M059J (cell line): ENCODE data around the gene NRROS. TPM values are rescaled to one million over a fixed set of nuclear protein-coding genes. Genes with fewer than 3 reads are reported as not detected.
"Not testable (repeated sequence)": the region's sequence is repeated elsewhere in the genome, so short reads cannot be mapped to it uniquely, and the experiment has no call there.

Source experiments
- DNase-seq: peaks from one replicate; pipeline ENCODE4 v3.0.0-alpha.2; 2012; ENCODE audit warnings: low read depth
- total RNA-seq: library from RNA; depleted of rRNA; stranded (reverse); fragments of >200 nt; shearing (Covaris generic); gene quantifications from 2 replicates; pipeline ENCODE4 v1.2.3, GENCODE V29; 2014

The NRROS gene
- total RNA-seq, 1 experiment from 2014 or later: 1.1 TPM

DNA sequence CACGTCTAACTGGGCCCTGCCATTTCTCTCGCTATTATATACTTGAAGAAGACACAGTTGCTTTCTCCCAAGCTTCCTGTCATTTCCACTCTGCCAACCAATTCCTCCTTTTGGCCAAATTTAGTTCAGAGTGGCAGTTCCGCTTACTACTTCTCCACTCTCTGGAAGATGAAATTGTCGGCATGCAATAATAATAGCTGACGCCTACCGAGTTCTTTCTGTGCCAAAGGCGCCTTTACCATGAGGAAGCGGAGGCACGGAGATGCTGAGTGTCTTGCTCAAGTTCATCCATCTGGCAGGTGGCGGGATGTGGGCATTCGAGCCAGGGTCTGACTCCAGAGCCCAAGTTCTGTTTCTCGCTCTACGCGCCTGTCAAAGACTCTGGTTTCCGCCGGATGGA is 14.6 kb upstream of the NRROS start:
- no peak for DNase-seq

DNA sequence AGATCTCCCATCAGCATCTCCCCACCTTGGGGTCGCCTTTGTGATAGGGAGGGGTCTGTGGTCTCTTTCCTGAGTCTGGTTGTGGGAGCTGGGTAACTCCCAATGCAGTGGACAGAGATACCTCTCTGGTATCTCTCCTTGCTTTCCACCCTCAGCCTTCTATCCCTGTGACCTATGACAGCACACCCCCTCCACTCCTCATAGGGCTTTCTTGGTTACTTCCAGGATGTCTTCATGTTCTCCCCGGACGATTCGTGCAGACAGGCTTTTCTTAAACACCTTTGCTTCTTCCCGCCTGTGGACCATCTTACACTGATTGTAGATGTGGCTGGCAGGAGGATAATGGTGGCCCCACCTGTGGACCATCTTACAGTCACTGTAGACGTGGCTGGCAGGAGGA is 14.2 kb upstream of the NRROS start:
- DNase-seq: no peak

DNA sequence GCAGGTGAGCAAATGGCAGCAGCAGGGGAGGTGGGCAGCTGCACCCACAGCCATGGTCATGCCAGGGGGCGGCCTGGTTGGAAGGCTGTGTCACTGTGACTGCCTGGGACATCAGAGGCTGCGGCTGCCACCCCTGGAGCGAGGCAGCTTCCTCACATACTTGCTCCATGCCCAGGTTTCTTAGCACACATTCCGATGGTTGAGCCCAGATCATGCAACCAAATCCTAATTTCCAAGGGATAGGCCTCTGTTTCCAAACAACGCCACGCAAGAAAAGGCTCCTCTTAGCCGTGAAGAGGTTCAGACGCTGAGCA is 11.6 kb upstream of the NRROS start:
- no peak for DNase-seq

DNA sequence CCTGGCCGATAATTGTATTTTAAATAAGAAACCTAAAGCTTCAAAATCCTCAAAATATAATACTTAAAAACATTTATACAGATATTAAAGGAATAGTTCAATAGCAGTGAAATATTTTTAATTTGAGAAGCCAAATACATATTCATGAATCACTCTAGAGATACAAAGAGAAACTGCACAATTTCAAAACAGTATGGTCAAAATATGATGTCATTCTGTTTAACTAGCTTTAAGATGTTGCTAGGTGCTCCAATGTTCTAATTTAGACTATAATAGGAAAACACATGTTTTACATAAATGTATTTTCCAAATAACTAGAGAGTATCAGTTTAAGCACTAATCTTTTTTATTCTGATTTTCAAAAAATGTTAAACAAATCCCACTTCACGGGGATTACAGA is 10.3 kb upstream of the NRROS start:
- no peak for DNase-seq

DNA sequence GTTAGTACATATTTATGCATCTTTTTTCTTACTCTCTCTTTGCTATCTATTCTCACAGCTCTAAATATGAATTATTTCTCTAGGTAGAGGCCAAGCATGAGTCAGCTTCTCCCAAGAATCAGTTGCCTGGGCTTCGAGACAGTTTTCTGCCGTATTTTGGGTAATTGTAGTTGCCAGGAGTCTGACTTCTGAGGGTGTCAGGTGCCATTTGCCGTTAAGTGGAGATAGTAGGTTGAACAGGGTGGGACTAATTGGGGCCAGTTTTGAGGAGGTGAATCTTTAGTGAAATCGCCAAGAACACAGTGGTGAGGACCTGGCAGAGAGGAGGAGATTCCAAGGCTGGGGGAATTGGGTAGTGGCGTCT is 7.8 kb upstream of the NRROS start:
- DNase-seq: no peak

DNA sequence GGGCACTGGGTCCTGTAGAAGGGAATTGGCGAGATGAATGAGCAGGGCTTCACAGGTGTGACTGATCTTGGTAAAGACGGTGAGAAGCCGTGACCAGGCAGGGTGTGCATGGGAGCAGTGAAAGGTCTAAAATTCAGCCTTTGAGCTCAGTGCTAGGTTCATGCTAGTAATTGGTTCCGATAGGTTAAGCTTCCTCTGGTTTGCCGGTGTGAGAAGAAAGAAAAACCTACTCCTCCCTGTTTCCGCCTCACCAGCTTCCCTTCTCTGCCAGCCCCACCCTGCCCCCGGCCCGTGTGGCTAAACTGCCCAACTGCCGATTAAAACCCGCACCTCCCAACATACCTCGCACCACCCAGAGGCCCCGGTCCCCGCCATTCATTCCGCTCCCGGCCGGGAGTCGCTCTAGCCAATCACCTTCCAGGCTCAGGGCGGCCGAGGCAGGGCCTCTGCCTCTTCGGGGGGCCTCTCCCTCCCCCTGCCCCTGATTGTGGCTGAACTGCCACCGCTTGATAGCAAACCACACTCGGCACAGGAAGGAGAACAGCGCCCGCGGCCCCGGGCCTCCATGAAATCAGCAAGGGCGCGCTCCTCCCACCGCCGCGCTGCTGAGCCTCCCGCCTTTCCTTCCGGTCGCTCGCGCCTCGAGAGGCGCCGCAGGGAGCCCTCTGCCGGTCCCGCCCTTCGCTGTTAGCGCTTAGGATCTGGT is 7.3 kb upstream of the NRROS start:
- DNase-seq: peak; percentile 87

DNA sequence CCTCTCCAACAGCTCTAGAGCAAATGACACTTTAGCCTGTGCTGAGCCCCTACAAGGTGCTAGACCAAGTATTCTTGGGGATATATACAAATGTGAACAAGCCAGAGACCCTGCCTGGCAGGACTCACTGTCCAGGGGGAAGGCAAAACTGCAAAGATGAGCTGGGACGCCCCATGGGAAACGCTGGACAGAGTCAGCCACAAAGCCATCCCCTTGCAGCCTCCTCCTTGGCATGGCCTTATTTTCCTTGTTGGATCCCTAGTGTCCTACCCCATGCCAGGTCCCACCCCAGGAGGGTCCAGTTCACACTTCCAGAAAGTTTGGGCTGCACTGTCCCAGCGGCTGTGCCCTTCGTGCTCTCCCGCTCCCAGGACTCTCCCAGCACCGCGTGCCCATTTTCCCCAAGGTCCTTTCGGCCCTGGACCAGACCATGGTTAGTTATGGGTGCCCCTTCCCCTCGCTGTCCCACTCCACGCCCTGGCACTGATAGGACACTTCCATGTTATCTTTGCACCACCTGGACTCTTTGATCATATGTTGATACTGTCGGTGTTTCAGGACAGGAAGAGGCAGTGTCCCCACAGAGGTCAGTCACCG is 5.8 kb upstream of the NRROS start:
- no peak for DNase-seq

DNA sequence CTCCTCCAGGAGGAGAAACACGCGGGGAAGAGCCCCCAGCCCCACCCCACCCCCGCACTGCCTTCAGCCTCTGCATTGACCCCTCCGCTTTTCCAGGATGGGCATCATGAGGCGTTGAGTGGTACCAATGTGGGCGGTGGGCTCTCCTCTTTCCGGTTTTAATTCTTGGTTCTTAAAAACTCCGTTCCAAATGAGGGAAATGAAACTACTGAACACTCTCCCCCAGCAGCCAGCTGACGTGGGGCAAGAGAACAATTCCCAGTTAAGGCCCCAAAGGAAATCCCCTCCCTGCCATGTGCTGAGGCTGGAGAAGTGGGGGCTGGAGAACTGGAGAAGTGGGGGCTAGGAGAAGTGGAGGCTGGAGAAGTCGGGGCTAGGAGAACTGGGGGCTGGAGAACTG is 5.3 kb upstream of the NRROS start:
- DNase-seq: no peak

DNA sequence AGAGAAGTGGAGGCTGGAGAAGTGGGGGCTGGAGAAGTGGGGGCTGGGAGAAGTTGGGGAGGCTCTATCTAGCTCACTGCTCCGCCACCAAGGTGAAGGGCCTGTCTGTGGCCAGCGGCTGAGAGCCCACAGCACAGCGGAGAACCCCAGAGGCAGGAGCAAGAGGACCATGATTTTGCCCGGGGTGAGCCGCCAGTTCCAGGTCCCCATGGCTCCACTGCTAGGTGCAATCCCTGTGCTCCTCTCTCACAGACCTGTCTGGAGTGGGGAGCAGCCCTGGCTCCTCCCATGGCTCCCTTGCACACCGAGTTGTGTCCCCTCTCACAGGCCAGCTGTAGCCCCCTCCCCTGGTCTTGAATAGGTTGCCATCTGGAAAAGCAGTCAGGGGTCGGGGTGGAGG is 4.7 kb upstream of the NRROS start:
- no peak for DNase-seq

DNA sequence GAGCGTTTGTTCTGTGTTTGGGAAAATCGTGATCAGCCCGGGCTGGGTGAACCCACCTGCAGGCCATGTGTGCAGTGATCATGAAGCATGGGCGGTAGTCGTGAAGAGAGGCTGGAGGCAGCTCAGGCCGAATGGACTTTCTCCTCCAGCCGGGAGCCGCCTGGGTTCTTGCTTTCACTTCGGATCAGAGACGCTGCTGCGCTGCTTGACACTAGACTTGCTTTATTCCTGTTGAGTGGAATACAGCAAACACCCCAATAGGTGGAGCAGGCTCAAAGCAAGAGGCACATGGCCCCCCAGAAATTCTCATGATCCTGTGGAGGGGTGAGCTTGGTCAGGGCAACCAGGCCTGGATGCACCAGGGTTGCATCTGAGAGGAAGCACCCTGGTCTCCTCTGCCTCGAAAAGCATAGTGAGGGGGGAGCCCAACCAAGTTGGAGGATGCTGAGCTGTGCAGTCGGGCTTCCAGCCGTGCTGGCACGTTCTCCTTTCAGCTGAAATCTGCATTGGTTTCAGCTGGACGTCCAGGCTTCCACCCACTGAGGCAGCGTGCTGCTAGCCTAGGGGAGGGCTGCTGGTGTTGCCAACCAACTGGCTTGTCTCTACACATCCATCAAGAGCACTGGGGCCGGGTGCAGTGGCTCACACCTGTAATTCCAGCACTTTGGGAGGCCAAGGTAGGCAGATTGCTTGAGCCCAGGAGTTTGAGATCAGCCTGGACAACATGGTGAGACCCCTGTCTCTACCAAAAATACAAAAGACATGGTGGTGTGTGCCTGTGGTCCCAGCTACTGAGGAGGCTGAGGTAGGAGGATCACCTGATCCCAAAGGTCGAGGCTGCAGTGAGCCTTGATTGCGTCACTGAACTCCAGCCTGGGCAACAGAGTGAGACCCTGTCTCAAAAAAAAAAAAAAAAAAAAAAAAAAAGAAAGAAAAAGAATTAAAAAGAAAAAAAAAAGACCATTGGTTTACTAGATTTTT is 2.8 kb upstream of the NRROS start:
- no peak for DNase-seq

DNA sequence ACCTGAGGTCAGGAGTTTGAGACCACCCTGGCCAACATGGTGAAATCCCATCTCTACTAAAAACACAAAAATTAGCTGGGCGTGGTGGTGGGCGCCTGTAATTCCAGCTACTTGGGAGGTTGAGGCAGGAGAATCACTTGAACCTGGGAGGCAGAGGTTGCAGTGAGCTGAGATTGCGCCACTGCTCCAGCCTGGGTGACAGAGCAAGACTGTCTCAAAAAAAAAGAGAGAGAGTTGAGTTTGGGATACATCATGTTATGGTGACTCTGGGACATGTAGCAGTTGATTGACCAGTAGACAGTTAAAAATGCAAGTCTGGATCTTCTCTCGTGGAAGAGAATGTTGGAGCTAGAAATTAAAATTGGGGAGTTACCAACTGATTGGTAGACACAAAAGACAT is 1.6 kb upstream of the NRROS start:
- not testable (repeated sequence) for DNase-seq

DNA sequence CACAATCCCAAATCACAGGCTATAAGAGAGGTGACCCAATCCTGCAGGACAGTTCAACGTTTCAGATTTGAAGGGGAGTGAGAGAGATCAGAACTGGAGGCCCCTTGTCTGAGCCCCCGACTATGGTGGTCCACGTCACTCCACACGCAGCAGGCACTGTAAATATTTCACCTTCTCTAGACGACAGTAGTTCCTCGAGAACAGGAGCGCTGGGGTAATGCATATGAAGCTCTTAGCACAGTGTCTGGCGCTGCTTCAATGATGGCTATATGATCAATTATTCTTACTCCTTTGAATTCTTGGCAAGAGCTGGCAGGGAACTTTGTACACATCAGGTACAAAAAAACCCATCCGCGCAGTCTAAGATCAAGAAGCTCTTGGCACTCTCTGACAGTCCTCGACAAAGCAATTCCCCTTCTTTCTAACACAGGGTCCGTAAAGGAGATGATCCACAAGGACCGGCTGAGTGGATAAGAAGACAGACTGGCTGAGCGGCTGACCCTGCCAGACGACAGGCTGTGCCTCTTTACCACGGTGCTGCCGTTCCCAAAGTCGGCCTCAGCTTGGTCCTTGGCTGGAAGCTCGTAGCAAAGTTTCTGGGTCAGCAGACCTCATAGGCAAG is 522 bp upstream of the NRROS start:
- no peak for DNase-seq

DNA sequence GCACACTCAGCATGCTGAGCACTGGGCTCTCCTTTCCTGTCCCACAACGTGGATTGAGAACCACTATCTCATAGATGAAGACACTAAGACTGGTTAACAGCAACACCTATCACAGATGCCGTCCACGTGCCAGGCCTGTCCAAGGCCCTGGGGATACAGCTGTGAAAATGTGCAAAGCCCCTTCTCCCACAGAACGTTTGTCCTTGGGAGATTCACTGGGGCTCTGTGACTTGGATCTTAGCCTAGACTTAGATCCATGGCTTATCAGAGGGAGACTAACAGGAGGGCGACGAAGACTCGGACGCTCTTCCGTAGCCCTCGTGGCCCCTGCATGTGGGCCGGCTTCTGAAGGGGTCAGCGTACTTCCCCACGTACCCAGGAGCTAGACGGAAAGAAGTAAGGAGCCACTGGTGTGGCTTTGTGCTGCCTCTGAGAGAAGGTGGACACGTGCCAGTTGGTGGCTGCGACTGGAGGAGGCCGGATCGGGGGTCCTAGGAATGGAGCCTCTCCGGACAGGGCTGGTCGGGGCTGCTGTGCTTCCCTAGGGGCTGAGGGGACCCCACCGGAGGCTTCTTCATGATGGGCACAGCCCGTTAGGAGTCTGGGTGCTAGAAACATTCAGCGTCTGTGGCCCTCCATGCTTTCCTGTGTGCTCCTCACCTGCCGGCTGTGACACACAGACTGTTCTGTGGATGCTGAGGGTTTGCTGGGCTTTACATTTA is 964 bp downstream of the NRROS start:
- DNase-seq: no peak

DNA sequence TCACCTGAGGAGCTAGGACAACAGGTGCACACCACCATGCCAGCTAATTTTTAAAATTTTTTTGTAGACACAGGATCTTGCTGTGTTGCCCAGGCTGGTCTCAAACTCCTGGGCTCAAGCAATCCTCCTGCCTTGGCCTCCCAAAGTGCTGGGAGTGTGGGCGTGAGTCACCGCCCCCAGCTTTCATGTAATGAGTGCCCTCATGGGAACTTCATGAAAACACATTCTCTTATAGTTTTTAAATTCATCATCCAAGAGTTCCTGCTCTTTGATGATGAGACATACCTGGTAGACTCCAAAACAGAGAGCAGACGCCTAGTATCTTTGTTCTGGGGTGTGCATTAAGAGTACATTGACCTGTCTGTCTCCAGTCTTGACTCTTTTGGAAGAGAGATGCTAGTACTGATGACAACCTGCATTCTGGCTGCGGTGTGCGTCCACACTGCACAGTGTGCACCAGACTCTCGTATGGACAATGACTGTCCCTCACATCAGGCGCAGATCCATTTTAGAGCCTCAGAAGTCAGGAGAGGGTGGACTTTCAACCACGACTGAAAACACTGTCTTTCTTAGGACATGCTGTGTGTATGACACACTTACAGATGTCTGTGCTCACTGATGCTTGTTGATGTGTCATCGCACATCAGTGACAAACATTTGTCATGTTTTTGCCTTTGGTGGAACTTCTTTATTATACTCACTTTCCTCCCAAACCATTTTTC is 2.0 kb downstream of the NRROS start:
- DNase-seq: no peak

DNA sequence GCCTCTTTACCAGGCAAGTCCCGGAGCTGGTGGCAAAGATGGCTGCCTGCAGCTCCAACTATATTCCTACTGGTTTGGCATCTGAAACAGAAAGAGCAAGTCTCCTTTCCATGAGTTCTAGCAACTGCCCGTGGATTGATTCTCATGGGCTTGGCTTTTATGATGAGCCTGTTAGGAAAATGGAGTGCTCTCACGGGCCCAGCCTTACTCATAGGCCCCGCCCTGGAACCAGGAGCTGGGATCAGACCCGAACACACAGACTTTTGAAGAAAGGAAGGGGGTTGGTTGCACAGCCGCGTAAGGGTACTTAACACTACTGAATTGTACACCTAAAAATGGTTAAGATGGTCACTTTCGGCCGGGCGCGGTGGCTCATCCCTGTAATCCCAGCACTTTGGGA is 2.9 kb downstream of the NRROS start:
- DNase-seq: no peak

DNA sequence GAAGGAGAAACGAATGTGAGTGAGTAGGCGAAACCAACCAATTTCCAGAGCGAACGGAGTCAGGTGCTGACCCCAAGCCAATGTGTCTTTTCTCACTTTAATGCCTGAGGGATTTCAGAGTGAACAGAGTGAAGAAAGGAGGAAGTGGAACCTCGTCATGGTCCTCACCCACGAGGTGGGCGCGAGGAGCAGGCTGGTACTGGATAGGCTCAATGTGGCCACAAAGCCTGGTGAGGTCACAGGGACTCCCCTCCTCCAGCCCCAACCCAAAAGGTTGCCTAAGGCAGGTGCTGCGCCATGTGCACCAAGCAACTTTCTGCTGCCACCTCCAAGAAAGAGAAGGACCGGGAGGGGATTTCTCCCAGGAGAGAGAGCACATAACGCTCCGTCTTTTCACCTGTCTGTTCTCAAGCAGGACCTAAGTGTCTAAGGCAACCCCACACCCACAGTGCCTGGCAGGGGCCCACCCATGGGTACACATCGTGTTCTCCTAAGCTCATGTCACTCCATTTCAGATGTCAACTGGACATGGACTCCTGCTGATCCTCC is 3.8 kb downstream of the NRROS start:
- no peak for DNase-seq

DNA sequence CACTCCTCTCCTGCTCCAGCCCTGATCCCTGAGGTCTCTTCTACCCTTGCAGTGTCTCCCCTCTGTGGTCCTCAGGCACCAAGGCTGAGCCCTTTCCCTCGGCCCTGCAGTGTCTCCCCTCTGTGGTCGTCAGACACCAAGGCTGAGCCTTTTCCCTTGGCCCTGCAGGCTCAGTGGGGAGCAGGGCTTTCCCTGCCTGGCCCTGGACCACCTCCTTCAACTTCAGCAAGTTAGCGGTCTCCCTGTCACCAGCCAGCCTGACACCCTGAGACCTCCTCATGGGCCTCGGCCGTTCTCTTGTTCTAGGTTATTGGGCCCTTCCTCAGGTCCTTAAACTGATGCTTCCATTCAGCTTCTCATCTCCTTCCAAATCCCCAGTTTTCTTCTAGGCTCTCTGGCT is 4.3 kb downstream of the NRROS start:
- no peak for DNase-seq

DNA sequence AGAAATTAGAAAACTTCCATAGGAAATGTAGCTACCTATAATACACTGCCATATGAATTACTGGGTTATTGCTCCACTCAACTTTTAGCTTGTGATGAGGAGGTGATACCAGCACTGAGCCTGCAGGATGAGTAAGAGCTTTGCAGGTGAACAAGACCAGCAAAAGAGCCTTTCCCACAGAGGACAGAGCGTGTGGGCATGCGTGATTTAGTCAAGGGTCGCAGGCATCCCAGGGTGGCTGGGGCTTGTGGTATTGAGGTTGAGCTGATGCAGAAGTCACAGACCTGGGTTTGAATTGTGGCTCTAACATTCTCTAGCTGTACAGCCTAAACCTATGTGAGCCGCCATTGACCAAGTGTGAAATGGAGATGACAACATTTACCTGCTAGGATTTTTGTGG is 5.6 kb downstream of the NRROS start:
- DNase-seq: no peak

DNA sequence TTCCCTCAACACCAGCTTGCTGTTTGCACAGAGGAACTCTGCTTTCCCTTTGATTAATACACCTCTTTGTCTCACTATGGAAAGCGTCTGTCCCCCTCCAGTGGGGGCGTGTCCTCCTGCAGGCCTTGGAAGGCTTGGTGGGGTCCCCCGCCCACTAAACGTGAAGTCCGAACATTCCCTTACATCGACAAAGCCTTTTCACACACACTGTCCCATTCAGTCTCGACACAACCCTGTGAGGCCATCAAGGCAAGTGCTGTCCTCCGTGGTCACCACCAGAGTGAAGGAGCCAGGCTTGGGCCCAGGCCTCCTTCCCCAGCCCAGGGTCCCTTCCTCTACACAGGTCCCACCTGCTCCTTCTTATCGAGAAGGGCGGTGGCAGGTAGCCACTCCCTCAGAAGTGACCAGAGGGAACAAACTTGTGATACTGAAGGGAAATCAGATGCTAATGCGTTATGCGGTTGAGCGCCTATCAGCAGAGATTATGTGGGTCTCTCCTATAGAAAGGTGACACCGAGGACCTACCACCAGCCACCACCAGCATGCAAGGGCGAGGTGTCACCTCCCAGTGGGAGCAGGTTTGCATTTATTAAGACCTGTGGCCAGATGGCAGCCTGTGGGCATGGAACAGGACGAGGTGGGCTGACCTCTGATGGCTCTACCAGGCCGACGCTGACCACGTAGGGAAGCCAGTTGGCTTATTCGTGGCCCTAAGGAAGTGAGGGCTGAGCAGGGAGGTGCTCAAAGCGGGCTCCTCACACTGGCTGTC is 6.6 kb downstream of the NRROS start:
- no peak for DNase-seq

DNA sequence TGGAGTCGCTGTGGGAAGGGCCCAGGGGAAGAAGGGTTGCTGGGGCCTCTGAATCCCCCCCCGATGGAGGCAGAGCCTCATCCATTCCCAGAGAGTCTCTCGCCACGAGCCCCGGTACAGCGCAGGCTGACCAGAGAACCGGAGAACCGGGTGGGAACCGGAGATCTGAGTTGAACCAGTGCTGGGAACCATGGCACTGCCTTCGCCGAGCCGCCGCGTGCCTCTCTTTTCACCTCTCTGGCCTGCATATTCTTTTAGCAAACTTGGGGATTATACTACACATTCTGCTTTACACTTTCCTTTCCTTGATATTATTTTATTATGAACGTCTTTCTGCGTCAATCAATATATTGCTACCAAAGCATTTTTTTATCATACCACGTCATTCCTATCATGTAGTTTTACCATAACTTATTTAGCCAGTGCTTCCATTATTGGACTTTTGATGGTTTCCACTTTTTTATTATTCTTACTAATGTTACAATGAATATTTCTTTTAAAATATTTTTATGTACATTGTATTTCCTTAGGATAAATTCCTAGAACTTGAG is 7.2 kb downstream of the NRROS start:
- no peak for DNase-seq
